GM19025 (cell line): ENCODE measurements around the gene SAMD4A.

Experiments
- ATAC-seq: cut with Tn5 transposase; IDR thresholded peaks from one replicate; pipeline ENCODE4 v1.9.1; 2021; ENCODE audit warnings: mild to moderate bottlenecking, low read depth, moderate library complexity; ENCODE audit not compliant: unreplicated experiment

The SAMD4A gene

DNA sequence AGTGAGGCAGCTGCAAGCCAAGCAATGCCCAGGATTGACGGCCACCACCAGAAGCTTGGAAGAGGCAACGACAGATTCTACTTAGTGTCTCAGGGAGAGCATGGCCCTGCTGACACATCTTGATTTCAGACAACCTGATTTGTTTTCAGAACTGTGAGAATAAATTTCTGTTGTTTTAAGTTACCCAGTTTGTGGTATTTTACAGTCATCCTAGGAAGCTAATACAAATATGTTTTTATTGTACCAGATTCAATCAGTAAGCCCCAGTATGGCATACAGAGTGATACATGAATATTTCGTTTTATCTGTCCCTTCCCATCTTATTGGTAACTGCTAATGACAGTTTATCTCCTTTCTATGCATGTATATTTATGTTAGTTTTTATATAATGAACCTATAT lies 62.3 kb downstream of the SAMD4A start:
- no peak for ATAC-seq

DNA sequence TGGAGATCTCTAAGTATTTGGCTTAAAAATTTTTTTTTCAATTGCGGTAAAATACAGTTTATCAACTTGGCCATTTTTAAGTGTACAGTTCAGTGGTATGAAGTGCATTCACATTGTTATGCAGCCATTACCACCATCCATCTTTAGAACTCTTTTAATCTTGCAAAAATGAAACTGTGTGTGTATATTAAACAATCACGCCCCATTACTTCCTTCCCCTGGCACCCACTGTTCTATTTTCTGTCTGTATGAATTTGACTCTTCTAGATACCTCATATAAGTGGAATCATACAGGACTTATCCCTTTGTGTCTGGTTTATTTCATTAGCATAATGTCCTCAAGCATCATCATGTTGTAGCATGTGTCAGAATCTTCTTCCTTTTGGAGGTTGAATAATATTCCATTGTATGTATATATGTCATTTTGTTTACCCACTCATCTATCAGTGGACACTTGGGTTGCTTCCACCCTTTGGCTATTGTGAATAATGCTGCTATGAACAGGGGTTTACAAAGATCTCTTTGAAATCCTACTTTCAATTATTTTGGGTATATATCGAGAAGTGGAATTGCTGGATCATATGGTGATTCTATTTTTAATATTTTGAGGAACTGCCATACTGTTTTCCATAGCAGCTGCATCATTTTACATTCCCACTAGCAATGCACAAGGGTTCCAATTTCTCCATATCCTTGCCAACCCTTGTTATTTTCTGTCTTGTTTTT lies 62.9 kb downstream of the SAMD4A start:
- ATAC-seq = no peak

DNA sequence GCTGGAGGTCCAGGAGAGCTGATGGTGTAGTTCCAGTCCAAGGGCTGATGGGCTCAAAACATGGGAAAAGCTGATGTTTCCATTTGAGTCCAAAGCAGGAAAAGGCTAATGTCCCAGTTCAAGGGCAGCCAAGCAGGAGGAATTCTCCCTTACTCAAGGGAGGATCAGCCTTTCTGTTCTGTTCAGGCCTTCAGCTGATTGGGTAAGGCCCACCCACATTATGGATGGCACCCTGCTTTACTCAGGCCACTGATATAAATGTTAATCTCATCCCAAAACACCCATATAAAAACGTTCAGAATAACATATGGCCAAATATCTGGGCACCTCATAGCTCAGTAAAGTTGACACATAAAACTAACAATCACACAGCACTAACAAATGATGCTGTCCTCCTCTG lies 64.1 kb downstream of the SAMD4A start:
- ATAC-seq = no peak

DNA sequence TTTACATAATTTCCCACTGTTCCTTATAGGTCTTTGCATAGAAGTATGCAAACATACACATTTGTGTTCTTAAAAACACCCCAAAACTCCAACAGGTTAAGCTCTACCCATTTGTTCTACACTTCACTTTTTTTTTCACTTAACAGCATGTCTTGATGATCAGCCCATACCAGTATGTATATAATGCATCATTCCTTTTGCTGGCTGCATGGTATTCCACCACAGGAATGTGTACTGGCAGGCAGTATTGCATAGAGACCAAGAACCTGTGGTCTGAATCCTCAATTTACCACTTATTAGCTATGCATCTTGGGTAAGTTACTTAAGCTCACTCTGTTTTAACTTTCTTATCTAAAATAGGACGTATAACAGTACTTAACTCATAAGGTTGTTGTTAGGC lies 65.5 kb downstream of the SAMD4A start:
- ATAC-seq = no peak

DNA sequence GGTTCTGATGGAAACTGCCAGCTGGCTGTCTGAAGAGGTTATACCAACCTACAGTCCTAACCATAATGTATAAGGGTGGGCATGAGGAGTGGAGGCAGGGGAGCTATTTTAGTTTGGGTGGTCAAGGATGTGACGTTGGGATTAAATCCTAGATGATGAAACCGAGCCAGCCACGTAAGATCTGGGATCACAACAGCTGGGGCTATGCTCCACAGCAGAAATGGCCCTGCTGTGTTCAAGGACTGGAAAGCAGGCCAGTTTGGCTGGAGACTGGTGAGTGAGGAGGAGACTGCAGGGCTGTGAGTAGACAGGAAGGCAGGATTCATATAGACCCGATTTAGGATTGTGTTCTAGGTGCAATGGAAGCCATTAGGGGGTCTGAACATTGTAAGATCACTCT lies 66.1 kb downstream of the SAMD4A start:
- ATAC-seq = no peak

DNA sequence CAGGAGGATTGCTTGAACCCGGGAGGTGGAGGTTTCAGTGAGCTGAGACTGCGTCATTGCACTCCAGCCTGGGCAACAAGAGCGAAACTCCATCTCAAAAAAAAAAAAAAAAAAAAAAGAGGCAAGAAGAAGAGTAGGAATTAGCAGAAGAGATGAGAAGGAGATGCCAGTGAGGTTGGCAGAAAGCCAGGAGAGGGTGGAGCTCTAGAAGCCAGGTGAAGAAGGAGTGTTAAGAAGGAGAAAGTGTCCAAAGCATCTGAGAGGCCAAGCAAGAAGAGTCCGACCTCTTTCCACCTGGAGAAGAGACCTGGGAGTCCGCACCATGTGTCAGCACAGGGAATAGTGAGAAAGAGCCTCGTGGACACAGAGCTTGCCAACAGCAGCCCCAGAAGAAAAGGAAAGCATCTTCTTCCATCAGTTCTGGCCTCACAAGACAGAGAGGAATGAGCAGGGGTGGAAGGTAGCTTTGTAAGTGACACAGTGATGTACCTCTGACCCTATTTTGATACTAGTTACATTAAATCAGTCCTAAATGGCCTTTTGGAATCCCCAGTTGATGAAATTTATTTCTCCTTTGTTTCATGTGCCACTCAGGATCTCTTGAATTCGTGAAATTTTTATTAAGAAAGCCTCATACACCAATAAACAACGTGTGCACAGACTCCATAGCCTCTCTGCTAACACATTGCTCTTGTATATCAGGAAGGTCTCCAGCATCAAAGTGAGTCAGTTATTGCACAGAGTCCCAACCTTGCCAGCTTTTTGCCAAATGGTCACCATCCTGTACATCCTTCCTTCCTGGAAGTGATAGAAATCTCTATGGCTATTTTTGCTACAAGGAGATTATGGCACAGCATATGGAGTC lies 70.6 kb downstream of the SAMD4A start:
- ATAC-seq = no peak

DNA sequence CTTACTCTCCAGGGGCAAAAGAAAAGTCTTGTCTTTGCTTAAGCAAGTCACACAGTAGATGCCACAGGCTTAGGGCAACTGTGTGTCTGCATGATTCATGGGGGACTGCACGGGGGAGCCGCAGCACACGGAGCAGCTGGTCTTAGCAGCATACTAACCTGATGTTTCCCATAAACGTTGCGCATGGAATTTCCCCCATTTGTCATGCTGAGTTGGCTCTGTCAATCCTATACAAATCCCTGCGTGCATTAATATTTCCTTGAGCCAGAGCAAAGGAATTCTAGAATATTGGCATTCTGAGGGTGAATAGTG lies 71.2 kb downstream of the SAMD4A start:
- no peak for ATAC-seq

DNA sequence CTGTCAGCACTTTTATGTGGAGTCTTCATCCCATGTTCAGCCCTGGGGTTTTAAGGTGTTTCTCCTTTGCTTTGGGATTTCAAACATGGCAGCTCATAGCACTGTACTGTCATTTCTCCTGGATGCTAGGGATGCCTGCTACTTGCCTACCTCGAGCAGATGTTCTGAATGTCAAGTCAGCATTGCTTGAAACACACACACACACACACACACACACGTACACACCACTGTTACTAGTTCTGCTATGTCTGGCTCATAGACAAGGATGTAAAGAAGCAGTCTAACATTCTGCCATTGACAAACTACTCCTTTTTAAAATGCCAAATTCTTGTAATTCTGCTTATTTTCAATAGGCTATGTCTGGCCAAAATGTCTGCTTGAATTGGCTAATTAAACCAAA lies 72.7 kb downstream of the SAMD4A start:
- ATAC-seq = no peak

DNA sequence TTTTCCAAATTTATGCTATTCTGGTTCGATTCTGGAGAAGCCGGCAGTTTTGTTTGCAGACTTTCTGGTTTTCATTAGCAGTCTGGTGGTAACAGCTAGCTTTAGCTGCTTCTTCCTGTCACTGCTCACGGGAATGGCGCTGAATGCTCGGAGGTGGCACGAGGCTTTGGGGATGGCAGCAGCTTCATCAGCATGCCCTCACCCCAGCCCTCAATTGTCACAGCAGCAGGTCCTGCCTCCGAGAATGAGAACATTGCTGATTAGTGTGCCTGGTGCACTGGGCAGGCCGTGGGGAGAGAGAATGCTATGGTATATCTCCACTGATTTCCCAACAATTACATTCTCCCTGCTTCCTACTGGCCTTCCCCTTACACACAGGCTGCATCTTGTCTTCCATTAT lies 73.6 kb downstream of the SAMD4A start:
- ATAC-seq = no peak

DNA sequence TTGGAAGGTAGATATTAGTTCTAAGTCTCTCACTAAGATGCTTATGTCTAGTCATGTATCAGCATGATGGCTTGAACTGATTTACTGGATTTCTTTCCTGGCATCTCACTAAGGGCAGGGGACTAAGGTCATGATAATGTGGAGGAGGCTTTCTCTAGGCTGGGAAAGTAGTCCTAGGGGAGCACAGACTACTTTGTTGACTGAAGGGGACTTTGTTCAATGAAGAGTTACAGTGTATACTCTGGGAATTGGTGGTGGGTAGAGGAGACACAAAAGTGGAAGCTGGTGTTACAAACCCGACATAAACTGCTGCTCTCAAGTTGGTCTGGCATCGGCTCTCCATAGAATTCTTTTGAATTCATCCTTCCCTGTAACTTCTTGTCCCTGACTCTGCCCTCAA lies 75.2 kb downstream of the SAMD4A start:
- ATAC-seq = no peak

DNA sequence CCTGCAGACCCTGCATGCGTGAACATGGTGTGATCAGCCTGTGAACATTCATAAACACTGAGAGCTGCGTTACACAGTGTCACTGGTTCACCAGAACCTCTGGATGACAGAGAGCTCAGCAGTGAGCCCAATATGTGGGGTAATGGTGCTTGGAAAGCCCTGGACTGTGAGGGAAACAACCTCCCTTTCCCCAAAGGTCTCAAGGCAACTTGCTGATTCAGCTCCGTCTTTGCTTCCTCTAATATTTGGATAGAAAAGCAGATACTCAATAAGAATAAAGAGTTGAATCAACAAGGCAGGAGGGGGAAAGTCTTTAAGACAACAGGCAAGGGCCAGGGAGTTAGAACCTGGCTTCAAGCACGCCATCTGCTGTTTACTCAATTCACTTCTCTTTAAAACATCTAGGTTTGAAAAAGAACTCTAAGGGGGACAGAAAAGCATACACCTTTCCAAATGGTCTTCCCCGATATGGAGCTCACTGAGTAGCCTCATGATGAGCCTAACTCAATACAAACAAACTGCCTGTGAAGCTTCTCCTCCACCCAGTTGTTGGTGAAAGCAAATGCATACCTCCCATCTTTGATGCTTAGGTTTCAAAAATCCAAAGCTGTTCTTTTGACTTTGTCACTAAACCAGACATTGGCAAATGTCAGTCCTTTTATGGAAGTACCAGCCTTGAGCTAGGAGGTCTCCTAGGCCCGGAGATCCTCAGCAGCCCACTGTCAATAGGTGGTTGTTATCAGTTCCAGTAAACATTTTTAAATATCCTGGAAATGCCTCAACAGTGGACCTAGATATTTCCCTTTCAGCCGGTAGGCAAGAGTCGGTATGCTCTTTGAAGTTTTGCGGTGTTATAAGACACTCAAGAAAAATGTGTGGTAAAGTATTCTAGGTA lies 76.1 kb downstream of the SAMD4A start:
- no peak for ATAC-seq

DNA sequence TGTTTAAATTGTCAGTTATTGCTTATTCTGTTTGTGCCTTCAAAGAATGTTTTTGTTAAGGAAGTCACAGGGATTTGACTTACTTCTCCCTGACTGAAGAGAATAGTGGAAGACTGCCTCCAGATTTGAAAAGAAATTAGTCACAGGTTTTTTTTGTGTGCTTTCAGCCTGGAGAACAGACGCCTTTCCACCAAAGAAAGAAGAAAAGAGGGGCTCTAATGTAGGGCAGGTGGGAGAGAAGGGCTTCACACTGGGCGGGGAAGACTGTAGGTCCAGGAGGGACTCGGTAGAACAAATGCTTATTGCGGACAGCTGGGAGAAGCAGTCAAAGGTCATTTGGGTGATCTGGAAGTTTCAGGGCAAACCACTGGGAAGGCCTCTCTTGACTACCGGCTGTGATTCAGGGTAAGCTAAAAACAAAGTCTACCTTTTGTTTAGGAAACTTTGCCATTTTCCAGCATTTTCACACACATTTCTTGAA lies 76.8 kb downstream of the SAMD4A start:
- ATAC-seq = no peak

DNA sequence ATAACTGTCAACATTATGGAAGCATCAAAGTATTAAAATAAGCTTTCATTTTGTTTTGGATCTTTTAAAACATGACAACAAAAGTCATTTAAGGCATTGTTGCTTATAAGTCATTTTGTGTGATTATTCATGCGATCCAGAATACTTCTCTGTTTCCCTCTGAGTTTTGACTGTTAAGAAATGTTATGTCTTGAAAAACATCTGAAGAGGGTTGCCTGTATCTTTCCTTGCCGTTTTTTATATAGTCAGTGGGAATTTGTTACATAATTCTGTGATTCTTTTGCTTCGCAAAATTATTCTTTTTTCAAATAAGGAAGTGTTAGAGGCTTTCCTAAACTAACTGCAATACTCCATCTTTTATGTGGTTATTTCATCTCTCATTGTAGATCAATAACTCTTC lies 78.7 kb downstream of the SAMD4A start:
- no peak for ATAC-seq

DNA sequence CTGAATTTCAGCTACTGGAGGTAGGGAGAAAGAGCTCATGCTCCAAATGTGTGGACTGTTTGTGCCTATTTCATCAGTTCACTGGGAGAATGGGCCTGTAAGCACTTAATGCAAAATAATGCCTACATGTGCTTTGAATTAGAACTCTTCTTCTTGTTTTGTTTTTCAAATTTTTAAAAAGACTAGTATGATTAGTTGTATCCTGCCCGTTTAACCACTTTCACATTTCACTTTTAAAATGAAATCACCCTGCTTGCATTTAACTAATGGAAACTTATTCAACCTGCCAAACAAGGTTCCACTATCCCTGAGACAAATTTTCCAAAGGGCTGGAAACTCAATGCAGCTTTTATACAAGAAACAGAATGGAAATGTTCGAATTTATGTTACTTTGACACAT lies 79.7 kb downstream of the SAMD4A start:
- no peak for ATAC-seq

DNA sequence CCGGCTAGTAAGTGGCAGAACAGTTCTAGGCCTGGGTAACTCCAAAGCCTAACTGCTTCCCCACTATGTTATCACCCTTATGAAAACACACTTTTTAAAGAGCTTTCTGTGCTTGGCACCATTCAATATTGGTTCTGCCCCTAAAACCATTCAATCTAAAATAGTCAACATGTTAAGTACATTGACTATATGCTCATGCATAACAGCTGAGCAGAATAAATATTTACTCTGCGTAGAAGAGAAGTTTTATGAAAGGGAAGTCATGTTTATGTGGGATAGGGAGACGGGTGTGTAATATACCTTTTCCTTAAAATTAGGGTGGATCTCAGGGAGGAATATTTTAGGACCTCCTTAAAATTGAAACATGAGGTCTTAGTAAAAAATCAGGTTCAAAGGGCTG lies 80.5 kb downstream of the SAMD4A start:
- no peak for ATAC-seq

DNA sequence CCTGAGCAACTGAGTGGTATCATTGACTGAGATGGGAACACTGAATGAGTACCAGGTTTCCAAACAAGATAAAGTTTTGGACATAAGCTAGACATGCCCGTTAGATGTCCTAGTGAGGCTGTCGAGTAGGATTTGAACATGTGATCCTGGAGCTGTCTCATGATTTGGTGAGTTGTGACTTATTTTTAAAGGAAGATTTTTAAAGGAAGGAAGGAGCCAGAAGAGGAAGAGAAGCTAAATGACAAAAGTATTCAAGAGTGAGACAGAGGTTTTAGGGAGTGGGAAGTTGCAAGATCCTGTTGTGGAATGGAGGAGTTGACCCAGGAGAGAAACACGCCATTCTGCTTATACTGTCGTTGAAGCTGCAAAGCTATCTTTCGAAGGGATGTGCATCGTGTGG lies 82.1 kb downstream of the SAMD4A start:
- no peak for ATAC-seq

DNA sequence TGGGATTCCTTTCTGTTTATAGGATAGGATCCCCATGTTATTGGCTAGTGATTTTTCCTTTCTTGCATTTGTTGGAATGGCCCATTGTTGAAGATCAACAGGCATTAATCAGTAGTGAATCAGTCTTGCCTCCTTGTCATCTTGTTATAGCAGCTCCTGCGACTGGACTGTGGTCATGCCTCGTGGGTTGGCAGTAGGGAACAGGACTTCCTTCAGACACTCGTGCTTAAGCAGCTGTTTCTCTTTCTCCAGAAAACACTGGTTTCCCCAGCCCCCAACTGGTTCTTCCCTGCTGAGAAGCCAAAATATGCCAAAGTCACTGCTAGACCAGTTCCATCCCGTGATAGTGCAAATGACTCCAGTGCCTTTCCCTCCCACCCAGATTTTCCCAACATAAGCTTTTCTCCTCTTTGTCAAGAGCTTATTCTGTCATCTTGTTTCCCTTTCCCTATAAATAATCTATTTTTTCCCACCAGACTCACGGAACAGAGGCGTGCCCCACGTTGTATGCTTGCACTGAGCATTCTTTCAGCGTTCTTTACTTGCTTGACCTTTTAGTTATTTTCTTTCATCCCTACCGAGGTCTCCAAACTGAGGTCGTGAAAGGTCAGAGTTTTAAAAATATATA lies 83.5 kb downstream of the SAMD4A start:
- no peak for ATAC-seq

DNA sequence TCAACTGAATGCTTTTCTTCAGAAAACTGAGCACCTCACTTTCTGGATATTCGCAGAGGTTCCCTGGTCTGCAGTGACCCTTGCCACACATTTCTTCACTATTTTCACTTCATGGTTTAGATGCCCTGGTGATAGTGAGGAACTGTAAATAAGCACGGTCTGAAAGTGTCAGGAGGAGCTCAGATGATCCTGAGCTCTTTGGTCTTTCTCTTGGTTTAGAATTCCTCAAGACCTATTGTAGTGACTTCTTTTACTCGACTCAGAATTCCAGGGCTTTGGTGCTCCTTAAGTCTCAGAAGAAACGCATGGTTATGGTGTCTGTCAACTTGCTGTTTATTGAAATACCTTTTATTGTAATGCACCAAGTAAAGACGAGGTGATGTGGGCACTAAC lies 84.0 kb downstream of the SAMD4A start:
- ATAC-seq = no peak

DNA sequence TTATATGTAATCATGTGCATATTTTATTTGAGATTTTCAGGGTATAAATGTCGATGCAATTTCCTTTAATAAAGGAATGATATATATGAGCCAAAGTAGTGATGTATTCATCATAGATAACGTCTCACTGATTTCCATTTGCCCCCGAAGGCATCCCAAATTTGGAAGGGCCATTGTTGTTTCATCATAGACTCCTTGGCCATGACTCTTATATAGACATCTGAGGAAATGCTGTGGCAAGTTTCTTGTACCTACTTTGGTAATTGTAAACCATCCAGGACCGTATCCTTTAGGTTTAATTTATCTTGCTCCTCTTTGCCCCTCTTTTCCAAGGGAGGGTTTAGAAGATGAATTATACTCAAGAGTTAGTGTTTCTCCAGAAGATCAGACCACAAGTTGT lies 84.7 kb downstream of the SAMD4A start:
- ATAC-seq = no peak

DNA sequence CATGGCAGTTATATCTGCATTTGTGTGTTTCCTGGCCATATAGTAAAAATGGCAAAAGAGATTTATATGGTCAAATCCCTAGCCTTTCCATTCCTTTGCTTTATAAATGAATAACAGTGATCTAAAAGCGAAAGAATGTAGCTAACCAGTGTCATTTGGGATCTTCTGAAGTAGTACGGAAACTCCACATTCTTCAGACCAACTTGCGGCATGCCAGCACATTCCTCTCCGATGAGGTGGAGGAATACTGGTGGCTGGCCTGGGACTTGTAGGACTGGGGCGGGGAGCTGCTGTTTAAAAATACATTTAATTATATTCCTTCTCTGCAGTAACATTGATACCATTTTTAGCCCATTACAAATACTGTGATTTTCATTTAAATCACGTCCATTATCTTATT lies 85.3 kb downstream of the SAMD4A start:
- no peak for ATAC-seq

DNA sequence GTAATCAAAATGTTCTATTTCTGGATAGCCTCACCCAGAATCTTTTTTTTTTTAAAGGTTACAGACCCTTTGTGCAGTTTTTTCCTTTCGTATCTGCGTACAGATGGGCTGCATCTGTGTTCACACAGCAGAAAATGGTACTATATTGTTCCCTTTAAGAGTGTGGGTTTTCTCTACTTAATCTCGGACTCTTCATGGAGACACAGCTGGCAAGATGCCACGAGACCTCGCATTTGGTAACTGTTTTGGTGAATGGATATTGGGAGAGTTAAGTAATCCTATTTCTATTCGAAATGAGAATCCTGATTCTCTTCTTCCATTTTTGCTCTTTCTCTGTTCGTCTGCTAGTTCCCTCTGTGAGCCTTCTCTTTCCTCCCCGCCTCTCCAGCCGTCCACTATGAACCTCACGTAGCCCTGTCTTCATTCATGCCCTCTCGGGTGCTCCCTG lies 85.7 kb downstream of the SAMD4A start:
- ATAC-seq = no peak
